Nephron (organoid): ENCODE results near the gene HLA-C.
"Not testable (repeated sequence)": the region's sequence is repeated elsewhere in the genome, so short reads cannot be mapped to it uniquely, and the experiment has no call there.

Experiments
- H3K27ac Mint-ChIP-seq, 3 experiments: 2 replicates each; pipeline ENCODE4 v1.8.0; 2020; ENCODE audit warnings: mixed read lengths in 3 of 3, mild to moderate bottlenecking in 2 of 3, moderate library complexity in 1 of 3
- H3K27me3 Mint-ChIP-seq: 2 replicates; pipeline ENCODE4 v1.8.0; 2021; ENCODE audit warnings: low read depth, mild to moderate bottlenecking, moderate library complexity, mixed read lengths
- H3K36me3 Mint-ChIP-seq: 2 replicates; pipeline ENCODE4 v1.8.0; 2020; ENCODE audit warnings: low read depth, mixed read lengths
- H3K4me1 Mint-ChIP-seq: 2 replicates; pipeline ENCODE4 v1.8.0; 2020; ENCODE audit warnings: mixed read lengths
- H3K4me3 Mint-ChIP-seq, 3 experiments: 2 replicates each; pipeline ENCODE4 v1.8.0; 2020; ENCODE audit warnings: mild to moderate bottlenecking in 3 of 3, mixed read lengths in 3 of 3, moderate library complexity in 2 of 3
- H3K9me3 Mint-ChIP-seq: 2 replicates; pipeline ENCODE4 v1.8.0; 2020; ENCODE audit warnings: mixed read lengths
- TF ChIP-seq, protein P1 (sequence below), 3 experiments: fragments of 200-600 bp; sonication (generic); IDR thresholded peaks; one replicate each; pipeline ENCODE4 v1.5.0; 2021; ENCODE audit warnings: antibody characterized with exemption in 3 of 3; ENCODE audit not compliant: unreplicated experiment in 3 of 3

Gene HLA-C

DNA sequence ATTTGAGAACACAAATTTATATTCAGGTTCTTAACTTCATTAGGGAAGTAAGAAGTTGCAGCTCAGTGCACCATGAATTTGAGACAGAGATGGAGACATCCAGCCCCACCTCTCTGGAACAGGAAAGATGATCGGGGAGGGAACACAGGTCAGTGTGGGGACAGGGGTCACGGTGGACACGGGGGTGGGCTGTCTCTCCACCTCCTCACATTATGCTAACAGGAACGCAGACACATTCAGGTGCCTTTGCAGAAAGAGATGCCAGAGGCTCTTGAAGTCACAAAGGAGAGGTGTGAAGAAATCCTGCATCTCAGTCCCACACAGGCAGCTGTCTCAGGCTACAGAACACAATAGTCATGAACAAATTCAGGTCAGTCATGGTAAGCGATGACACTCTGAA lies 3.1 kb downstream of the HLA-C start:
- Mint-ChIP-seq H3K4me3 (peak overlapping the region; percentile 37 to 71 (median 46)), H3K9me3 (no peaks in the 10 kb centered on the region), H3K4me1 (peaks cover 7% of the 10 kb centered on the region), H3K27ac (no peak overlapping the region), H3K27me3 (peaks cover 64% of the 10 kb centered on the region), H3K36me3 (peaks cover 4% of the 10 kb centered on the region)
- TF ChIP-seq, protein P1, sequence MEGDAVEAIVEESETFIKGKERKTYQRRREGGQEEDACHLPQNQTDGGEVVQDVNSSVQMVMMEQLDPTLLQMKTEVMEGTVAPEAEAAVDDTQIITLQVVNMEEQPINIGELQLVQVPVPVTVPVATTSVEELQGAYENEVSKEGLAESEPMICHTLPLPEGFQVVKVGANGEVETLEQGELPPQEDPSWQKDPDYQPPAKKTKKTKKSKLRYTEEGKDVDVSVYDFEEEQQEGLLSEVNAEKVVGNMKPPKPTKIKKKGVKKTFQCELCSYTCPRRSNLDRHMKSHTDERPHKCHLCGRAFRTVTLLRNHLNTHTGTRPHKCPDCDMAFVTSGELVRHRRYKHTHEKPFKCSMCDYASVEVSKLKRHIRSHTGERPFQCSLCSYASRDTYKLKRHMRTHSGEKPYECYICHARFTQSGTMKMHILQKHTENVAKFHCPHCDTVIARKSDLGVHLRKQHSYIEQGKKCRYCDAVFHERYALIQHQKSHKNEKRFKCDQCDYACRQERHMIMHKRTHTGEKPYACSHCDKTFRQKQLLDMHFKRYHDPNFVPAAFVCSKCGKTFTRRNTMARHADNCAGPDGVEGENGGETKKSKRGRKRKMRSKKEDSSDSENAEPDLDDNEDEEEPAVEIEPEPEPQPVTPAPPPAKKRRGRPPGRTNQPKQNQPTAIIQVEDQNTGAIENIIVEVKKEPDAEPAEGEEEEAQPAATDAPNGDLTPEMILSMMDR (IDR thresholded peaks at IDR 0.05; ENCODE audit: unreplicated experiment in 3 of 3), result no peak

DNA sequence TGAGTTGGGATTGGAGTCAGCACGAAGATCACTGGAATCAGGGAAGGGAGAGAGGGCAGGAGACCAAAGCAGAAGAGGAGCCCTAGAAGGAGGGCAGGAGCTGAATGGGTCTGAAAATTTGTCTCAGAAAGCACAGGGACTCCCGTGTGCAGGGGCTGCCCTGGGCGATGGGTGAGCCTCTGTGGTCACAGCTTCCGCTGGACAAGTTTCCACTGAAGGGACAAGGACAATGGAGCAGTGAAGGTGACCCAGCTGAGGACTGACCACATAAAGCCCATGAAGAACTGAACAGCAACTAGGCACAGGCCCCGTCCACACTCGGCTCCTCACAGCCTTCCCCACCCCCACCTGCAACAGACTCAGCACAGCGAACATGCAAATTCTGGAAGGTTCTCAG lies 3.5 kb downstream of the HLA-C start:
- H3K27ac Mint-ChIP-seq, result no peak overlapping the region
- peaks cover 60% of the 10 kb centered on the region for H3K27me3 Mint-ChIP-seq
- H3K9me3 Mint-ChIP-seq, result no peaks in the 10 kb centered on the region
- peaks cover 7% of the 10 kb centered on the region for H3K4me1 Mint-ChIP-seq
- TF ChIP-seq, protein P1 (IDR thresholded peaks at IDR 0.05; ENCODE audit: unreplicated experiment in 3 of 3), result no peak
- peak overlapping the region in 2 of 3 experiments; percentile 9 to 37 for H3K4me3 Mint-ChIP-seq
- H3K36me3 Mint-ChIP-seq, result peaks cover 4% of the 10 kb centered on the region

DNA sequence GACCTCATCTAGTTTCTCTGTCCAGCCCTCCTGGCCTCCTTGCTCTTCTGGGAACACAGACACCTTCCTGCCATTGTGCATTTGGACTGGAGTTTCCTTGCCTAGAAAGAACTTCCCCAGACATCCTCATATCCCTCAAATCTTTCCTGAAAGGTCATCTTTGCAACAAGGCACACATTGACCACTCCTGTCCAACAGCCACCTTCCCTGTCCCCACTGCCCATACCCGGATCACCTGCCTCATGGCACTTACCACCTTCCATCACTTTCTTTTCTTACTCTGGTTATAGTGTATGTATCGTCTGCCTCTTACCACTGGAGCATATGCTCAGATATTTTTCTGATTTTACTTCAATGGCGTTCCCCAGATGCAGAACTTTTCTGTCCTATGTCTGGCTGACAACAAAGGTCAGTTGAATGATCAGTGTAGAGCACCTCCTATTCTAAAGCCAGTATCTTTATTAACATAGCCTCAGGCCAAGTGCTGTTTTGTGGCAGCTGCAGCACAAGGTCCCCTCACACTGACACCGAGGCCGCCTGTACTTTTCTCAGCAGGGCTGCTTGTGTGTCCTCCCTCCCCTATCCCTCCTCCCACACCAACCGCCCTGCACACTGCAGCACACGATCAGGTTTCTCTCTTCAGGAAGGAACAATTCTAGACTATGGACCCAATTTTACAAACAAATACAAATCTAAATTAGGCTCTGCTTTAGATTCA lies 4.1 kb downstream of the HLA-C start:
- Mint-ChIP-seq H3K4me3 (peak overlapping the region in 2 of 3 experiments; percentile 9 to 37), H3K9me3 (peaks cover 3% of the 10 kb centered on the region), H3K27ac (no peak overlapping the region), H3K4me1 (peaks cover 7% of the 10 kb centered on the region), H3K27me3 (peaks cover 54% of the 10 kb centered on the region), H3K36me3 (peaks cover 4% of the 10 kb centered on the region)
- TF ChIP-seq, protein P1 (IDR thresholded peaks at IDR 0.05; ENCODE audit: unreplicated experiment in 3 of 3), result no peak

DNA sequence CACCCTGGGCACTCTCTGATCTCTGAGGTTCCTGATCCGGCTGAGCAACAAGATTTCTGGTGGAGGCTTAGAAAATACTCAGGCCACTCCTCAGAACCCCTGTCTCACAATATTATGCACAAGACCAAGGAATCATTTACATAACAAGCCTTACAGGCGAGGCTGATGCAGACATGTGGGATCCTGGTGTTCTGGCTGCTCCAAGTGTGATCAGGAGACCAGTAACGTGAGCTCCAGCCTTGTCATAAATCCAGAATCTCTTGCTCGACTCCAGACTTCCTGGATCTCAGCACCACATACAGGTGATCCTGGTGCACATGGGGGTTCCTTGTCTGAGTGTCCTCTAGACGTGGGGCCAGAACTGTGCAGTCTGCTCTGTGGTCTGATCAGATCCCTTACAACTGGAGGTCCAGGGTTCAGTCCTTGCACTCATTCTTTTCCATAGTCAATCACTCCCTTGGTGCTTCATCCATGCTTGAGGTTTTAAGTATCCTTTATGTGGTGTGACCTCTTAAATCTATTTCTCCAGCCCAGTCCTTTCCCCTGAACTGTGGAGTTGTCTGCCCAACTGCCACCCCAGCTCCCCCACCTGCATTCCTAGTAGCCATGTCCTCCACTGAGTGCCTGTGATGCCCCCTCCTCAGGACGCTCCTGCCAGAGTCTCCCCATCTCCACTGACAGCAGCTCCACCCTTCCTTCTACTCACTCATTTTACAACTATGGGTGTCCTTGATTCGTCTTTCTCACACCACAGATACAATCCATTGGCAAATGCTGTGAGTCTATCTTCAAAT lies 5.1 kb downstream of the HLA-C start:
- Mint-ChIP-seq H3K36me3 (peaks cover 4% of the 10 kb centered on the region), H3K27ac (no peak overlapping the region), H3K9me3 (peaks cover 10% of the 10 kb centered on the region), H3K4me3 (no peak overlapping the region), H3K27me3 (peaks cover 44% of the 10 kb centered on the region), H3K4me1 (no peaks in the 10 kb centered on the region)
- TF ChIP-seq, protein P1 (IDR thresholded peaks at IDR 0.05; ENCODE audit: unreplicated experiment in 3 of 3), result no peak

DNA sequence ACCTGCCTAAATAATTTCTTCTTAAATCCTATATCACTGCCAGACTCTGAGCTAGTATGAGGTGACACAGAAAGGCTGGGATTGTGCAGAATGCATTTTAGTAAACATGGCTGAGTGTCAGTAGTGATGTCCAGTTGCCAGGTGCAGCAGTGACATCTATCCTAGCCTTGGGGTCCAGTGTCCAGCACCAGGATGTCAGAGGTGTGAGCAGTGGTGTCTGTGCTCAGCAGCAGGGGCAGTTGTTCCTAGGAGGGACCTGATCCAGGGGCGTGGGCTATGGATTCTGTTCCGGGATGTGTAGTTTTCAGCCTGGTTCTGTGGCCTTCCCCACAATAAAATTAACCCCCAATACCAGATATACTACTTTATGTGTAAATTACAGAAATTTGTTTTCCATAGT lies 6.0 kb downstream of the HLA-C start:
- Mint-ChIP-seq H3K9me3 (peaks cover 19% of the 10 kb centered on the region), H3K27ac (no peak overlapping the region), H3K4me3 (no peak overlapping the region), H3K4me1 (no peaks in the 10 kb centered on the region), H3K27me3 (peaks cover 41% of the 10 kb centered on the region), H3K36me3 (peaks cover 4% of the 10 kb centered on the region)
- TF ChIP-seq, protein P1 (IDR thresholded peaks at IDR 0.05; ENCODE audit: unreplicated experiment in 3 of 3), result no peak

DNA sequence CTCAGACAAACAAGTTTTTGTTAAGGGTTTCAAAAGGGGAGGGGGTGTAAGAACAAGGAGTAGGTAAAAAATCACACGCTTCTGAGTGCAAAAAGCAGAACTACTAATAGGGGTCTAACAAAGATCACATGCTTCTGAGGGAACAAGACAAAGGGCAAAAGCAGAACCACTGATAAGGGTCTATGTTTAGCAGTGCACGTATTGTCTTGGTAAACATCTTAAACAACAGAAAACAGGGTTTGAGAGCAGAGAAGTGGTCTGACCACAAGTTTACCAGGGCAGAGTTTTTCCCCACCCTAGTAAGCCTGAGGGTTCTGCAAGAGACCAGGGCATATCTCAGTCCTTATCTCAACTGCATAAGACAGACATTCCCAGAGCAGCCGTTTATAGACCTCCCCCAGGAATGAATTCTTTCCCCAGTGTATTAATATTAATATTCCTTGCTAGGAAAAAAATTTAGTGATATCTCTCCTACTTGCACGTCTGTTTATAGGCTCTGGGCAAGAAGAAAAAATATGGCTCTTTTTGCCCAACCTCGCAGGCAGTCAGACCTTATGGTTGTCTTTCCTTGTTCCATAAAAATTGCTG lies 8.5 kb downstream of the HLA-C start:
- Mint-ChIP-seq H3K27me3 (peaks cover 20% of the 10 kb centered on the region), H3K9me3 (peaks cover 22% of the 10 kb centered on the region)
- not testable (repeated sequence) for H3K36me3 Mint-ChIP-seq, H3K4me1 Mint-ChIP-seq, H3K27ac Mint-ChIP-seq, H3K4me3 Mint-ChIP-seq

DNA sequence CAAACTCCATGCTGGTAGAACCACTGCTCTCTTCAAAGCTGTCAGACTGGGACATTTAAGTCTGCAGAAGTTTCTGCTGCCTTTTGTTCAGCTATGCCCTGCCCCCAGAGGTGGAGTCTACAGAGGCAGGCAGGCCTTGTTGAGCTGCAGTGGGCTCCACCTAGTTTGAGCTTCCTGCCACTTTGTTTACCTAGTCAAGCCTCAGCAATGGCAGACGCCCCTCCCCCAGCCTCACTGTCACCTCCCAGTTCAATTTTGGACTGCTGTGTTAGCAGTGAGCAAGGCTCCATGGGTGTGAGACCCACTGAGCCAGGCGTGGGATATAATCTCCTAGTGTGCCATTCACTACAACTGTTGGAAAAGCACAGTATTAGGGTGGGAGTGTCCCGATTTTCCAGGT lies 11.9 kb downstream of the HLA-C start:
- not testable (repeated sequence) for H3K4me3 Mint-ChIP-seq, H3K27me3 Mint-ChIP-seq
- H3K9me3 Mint-ChIP-seq, result peaks cover 24% of the 10 kb centered on the region

More for the DNA sequence above, 11.9 kb downstream of the HLA-C start:
- not testable (repeated sequence) for H3K27ac Mint-ChIP-seq, H3K4me1 Mint-ChIP-seq, H3K36me3 Mint-ChIP-seq
